Caco-2 (cell line): ENCODE measurements around the gene UQCRC2. TPM values are rescaled to one million over a fixed set of nuclear protein-coding genes. Genes with fewer than 3 reads are reported as not detected.

Experiments used
- BruUV-seq: library from RNA; stranded (reverse); fragments of 400-500 nt; replicated peaks from 2 replicates; lab custom pipeline; 2021; lab: Mats Ljungman, UMichigan
- CTCF ChIA-PET: fragments of 300-600 bp; sonication (Branson Sonifier 250); formaldehyde crosslinking; loops from one replicate; lab custom pipeline; 2022; ENCODE audit warnings: antibody characterized with exemption; lab: Charles Lee
- POLR2A ChIA-PET: fragments of 300-600 bp; sonication (Branson Sonifier 250); formaldehyde crosslinking; loops from one replicate; lab custom pipeline; 2022; ENCODE audit warnings: antibody characterized with exemption; lab: Charles Lee
- DNase-seq, 2 experiments: peaks; one replicate each; pipeline versions ENCODE4 v3.0.0 to v3.0.0-alpha.2; 2020 to 2022
- H3K27me3 ChIP-seq: replicated peaks from 2 replicates; pipeline ENCODE4 v1.6.0; 2011; ENCODE audit warnings: low read length; ENCODE audit not compliant: control insufficient read depth, insufficient read depth
- H3K36me3 ChIP-seq: 2 replicates; pipeline ENCODE4 v1.5.1; 2011; ENCODE audit warnings: low read length; ENCODE audit not compliant: control insufficient read depth, insufficient read depth
- H3K4me1 ChIP-seq: fragments of 250-450 bp; sonication (Bioruptor Pico); 2 replicates; pipeline ENCODE4 v1.5.1; 2020; ENCODE audit warnings: mild to moderate bottlenecking
- H3K4me3 ChIP-seq: 2 replicates; pipeline ENCODE4 v1.5.1; 2011; ENCODE audit warnings: low read depth, mild to moderate bottlenecking, control low read depth, low read length
- H3K9me3 ChIP-seq: fragments of 250-450 bp; sonication (Bioruptor Pico); 2 replicates; pipeline ENCODE4 v1.5.1; 2020; ENCODE audit warnings: mild to moderate bottlenecking, moderate library complexity
- H3K27ac Mint-ChIP-seq: one replicate; pipeline ENCODE4 v1.8.0; 2022; ENCODE audit warnings: mixed read lengths; ENCODE audit not compliant: unreplicated experiment
- H3K27me3 Mint-ChIP-seq: one replicate; pipeline ENCODE4 v1.8.0; 2022; ENCODE audit warnings: mixed read lengths; ENCODE audit not compliant: insufficient read depth, unreplicated experiment
- H3K36me3 Mint-ChIP-seq: one replicate; pipeline ENCODE4 v1.8.0; 2022; ENCODE audit warnings: mild to moderate bottlenecking, mixed read lengths; ENCODE audit not compliant: insufficient read depth, unreplicated experiment
- H3K4me1 Mint-ChIP-seq: one replicate; pipeline ENCODE4 v1.8.0; 2022; ENCODE audit warnings: low read depth, mixed read lengths; ENCODE audit not compliant: unreplicated experiment
- H3K4me3 Mint-ChIP-seq: one replicate; pipeline ENCODE4 v1.8.0; 2022; ENCODE audit warnings: mild to moderate bottlenecking, moderate library complexity, mixed read lengths; ENCODE audit not compliant: unreplicated experiment
- H3K9me3 Mint-ChIP-seq: one replicate; pipeline ENCODE4 v1.8.0; 2022; ENCODE audit warnings: mixed read lengths; ENCODE audit not compliant: unreplicated experiment
- intact Hi-C: fragments of 100-400 bp; cut with micrococcal nuclease; formaldehyde crosslinking; loops from one replicate; pipeline ENCODE4 v1.10.0; 2022; ENCODE audit not compliant: unreplicated experiment
- total RNA-seq: library from RNA; stranded (reverse); gene quantifications from 2 replicates; pipeline ENCODE4 v1.2.3, GENCODE V29; 2022
- TF ChIP-seq, protein P1 (sequence below), 2 experiments: fragments of 200-600 bp in 1 of 2; IDR thresholded peaks; 1 replicate in 1 of 2; 2 replicates in 1 of 2; pipeline versions ENCODE4 v1.5.1 to v1.8.0; 2011 to 2022; ENCODE audit warnings: antibody characterized with exemption in 1 of 2, control low read depth in 1 of 2, inconsistent platforms in 1 of 2, low read depth in 1 of 2, low read length in 1 of 2, mild to moderate bottlenecking in 1 of 2, moderate library complexity in 1 of 2; ENCODE audit not compliant: insufficient read depth in 1 of 2, severe bottlenecking in 1 of 2, unreplicated experiment in 1 of 2

UQCRC2 gene
- total RNA-seq, 1 experiment from 2014 or later: 225 TPM

DNA sequence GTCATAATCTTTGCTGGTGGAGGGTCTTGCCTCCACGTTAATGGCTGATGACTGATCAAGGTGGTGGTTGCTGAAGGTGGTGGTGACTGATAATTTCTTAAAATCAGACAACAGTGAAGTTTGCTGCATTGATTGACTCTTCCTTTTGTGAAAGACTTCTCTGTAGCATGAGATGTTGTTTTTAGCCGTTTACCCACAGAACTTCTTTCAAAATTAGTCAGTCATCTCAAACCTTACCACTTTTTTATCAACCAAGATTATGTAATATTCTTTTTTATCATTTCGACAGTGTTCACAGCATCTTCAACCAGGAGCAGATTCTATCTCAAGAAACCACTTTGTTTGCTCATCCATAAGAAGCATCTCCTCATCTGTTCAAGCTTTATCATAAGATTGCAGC lies 5.9 kb downstream of the UQCRC2 start:
- H3K4me3 ChIP-seq: no peak overlapping the region
- Mint-ChIP-seq H3K4me3 (no peak overlapping the region), H3K27ac (no peak overlapping the region), H3K9me3 (no peaks in the 10 kb centered on the region), H3K27me3 (no peaks in the 10 kb centered on the region), H3K4me1 (no peaks in the 10 kb centered on the region), H3K36me3 (peaks cover 63% of the 10 kb centered on the region)
- DNase-seq: no peak
- TF ChIP-seq, protein P1, sequence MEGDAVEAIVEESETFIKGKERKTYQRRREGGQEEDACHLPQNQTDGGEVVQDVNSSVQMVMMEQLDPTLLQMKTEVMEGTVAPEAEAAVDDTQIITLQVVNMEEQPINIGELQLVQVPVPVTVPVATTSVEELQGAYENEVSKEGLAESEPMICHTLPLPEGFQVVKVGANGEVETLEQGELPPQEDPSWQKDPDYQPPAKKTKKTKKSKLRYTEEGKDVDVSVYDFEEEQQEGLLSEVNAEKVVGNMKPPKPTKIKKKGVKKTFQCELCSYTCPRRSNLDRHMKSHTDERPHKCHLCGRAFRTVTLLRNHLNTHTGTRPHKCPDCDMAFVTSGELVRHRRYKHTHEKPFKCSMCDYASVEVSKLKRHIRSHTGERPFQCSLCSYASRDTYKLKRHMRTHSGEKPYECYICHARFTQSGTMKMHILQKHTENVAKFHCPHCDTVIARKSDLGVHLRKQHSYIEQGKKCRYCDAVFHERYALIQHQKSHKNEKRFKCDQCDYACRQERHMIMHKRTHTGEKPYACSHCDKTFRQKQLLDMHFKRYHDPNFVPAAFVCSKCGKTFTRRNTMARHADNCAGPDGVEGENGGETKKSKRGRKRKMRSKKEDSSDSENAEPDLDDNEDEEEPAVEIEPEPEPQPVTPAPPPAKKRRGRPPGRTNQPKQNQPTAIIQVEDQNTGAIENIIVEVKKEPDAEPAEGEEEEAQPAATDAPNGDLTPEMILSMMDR (IDR thresholded peaks at IDR 0.05; ENCODE audit: insufficient read depth in 1 of 2, low read depth in 1 of 2, low read length in 1 of 2, severe bottlenecking in 1 of 2, unreplicated experiment in 1 of 2): no peak
- CTCF ChIA-PET: no interaction called here
- H3K4me1 ChIP-seq: 0 out of 2 replicates have a peak, but pooled peaks cover 3% of the 10 kb centered on the region
- POLR2A ChIA-PET: no interaction called here
- H3K9me3 ChIP-seq: no peaks in the 10 kb centered on the region
- intact Hi-C loops: no loop called here
- no TSS peak for BruUV-seq
- peaks cover 3% of the 10 kb centered on the region for H3K36me3 ChIP-seq
- no peaks in the 10 kb centered on the region for H3K27me3 ChIP-seq

DNA sequence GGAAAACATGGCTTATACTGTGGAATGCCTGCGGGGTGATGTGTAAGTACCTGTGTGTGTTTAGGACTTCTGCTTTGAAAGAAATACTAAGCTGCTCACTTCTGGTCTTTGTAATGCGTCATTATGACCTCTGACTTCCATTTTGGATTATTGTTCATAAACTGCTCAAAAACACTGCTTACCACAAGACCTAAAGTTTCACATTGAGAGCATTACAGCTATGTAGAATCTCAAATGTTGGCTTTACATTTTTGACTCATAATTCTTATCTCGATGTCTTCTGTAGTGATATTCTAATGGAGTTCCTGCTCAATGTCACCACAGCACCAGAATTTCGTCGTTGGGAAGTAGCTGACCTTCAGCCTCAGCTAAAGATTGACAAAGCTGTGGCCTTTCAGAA lies 9.3 kb downstream of the UQCRC2 start:
- Mint-ChIP-seq H3K4me1 (no peaks in the 10 kb centered on the region), H3K9me3 (no peaks in the 10 kb centered on the region), H3K27me3 (no peaks in the 10 kb centered on the region), H3K4me3 (no peak overlapping the region), H3K27ac (no peak overlapping the region), H3K36me3 (peaks cover 77% of the 10 kb centered on the region)
- Histone ChIP-seq H3K4me1 (no peaks in the 10 kb centered on the region), H3K36me3 (peaks cover 3% of the 10 kb centered on the region), H3K9me3 (no peaks in the 10 kb centered on the region), H3K4me3 (no peak overlapping the region), H3K27me3 (no peaks in the 10 kb centered on the region)
- intact Hi-C loops: no loop called here
- POLR2A ChIA-PET: no interaction called here
- TF ChIP-seq, protein P1 (IDR thresholded peaks at IDR 0.05; ENCODE audit: insufficient read depth in 1 of 2, low read depth in 1 of 2, low read length in 1 of 2, severe bottlenecking in 1 of 2, unreplicated experiment in 1 of 2): no peak
- no peak for DNase-seq
- CTCF ChIA-PET: no interaction called here
- no TSS peak for BruUV-seq

DNA sequence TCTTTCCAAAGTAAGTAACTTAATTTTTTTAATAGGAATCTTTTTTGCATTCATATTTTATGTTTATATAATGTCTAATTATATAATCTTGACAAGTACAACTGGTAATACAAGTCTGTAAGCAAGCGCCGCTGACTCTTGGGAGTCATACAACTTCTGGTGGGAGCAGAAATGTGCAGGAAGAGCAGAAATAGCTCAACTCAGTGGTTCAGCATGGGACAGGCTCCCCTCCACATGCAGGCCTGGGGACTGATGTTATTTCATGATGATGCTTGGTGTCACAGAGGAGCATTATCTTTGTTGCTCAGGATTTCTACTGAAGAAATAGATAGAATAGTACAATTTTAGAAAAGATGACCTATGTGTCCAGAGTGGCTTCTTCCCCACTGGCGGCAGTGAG lies 10.7 kb downstream of the UQCRC2 start:
- Histone ChIP-seq H3K9me3 (no peaks in the 10 kb centered on the region), H3K4me3 (no peak overlapping the region), H3K36me3 (peaks cover 3% of the 10 kb centered on the region), H3K4me1 (no peaks in the 10 kb centered on the region), H3K27me3 (no peaks in the 10 kb centered on the region)
- no TSS peak for BruUV-seq
- ChIA-PET CTCF (no interaction called here), POLR2A (no interaction called here)
- Mint-ChIP-seq H3K27me3 (no peaks in the 10 kb centered on the region), H3K36me3 (peaks cover 85% of the 10 kb centered on the region), H3K9me3 (no peaks in the 10 kb centered on the region), H3K4me3 (no peak overlapping the region), H3K4me1 (no peaks in the 10 kb centered on the region), H3K27ac (no peak overlapping the region)
- intact Hi-C loops: no loop called here
- no peak for DNase-seq
- TF ChIP-seq, protein P1 (IDR thresholded peaks at IDR 0.05; ENCODE audit: insufficient read depth in 1 of 2, low read depth in 1 of 2, low read length in 1 of 2, severe bottlenecking in 1 of 2, unreplicated experiment in 1 of 2): no peak
